Measurements from ENCODE around the gene ZCCHC3.

ZCCHC3 gene

DNA sequence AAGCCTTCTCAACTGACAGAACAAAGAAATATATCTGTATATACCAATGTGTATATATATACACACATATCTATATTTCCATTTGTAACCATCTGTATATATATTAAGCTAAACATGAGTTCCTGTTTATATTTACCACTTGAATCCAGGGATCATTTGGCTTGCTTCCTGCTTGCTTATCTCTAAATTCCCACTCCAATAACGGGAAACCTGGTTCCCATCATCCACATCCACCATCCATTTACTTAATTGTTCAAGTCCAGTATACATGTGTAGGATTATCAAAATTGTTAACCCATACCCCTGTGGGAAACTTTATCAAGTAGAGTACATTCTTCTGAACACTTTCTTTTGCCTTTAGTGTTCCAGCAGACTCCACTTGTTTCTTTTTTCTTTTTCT, 15.5 kb downstream of the ZCCHC3 start:
- no peak for DNase-seq

DNA sequence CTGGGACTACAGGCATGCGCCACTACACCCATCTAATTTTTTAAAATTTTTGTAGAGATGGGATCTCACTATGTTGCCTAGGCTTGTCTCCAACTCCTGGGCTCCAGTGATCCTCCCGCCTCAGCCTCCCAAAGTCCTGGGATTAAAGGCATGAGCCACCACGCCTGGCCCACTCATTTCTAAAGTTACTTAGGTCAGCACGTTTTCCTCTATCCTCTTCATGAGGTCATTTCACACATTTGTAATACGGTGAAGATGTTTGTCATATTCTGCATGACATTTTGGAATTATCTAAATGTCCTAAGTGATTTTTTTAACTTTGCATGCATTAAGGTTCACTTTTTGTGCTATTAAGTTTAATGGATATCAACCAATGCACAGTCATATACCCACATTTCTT, 16.0 kb downstream of the ZCCHC3 start:
- TF ChIP-seq GATA1 (IDR thresholded peaks at IDR 0.05; ENCODE audit: low read depth, low read length) = no peak
- DNase-seq = no peak

More for the DNA sequence above, 15.5 kb downstream of the ZCCHC3 start:
- TF ChIP-seq POLR2A (IDR thresholded peaks at IDR 0.05; ENCODE audit: low read length) (no peak), GATA1 (IDR thresholded peaks at IDR 0.05; ENCODE audit: low read depth, low read length) (no peak)

GRCh38 chr20:313948-314347, 16.6 kb downstream of the ZCCHC3 start:
- DNase-seq = no peak
- TF ChIP-seq POLR2A (IDR thresholded peaks at IDR 0.05; ENCODE audit: low read length) (no peak), GATA1 (IDR thresholded peaks at IDR 0.05; ENCODE audit: low read depth, low read length) (no peak)

DNA sequence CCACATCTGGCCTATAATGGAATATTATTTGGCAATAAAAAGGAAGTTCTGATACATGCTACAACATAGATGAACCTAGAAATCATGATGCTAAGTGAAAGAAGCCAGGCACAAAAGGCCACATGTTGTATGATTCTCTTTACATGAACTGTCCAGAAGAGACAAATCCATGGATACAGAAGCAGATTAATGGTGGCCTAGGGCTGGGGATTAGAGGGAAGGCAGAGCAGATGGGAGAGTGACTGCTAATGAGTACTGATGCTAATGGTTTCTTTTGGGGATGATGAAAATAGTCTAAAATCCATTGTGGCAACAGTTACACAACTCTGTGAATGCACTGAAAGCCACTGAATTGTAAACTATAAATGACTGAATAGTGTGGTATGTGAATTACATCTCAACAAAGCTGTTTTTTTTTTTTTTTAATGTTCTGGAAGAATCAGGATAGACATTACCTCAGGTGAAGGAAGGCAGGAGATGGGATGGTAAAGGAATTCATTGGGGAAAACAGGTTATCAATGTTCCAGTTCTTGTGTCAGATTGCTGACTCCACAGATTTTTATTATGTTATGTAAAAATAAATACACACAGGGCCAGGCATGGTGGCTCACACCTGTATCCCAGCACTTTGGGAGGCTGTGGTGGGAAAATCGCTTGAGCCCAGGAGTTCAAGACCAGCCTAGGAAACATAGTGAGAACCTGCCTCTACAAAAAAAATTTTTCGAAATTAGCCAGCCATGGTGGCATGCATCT, 19.1 kb downstream of the ZCCHC3 start:
- TF ChIP-seq POLR2A (IDR thresholded peaks at IDR 0.05; ENCODE audit: low read length) = no peak
- no peak for TF ChIP-seq GATA1 (IDR thresholded peaks at IDR 0.05; ENCODE audit: low read depth, low read length)
- no peak for DNase-seq

DNA sequence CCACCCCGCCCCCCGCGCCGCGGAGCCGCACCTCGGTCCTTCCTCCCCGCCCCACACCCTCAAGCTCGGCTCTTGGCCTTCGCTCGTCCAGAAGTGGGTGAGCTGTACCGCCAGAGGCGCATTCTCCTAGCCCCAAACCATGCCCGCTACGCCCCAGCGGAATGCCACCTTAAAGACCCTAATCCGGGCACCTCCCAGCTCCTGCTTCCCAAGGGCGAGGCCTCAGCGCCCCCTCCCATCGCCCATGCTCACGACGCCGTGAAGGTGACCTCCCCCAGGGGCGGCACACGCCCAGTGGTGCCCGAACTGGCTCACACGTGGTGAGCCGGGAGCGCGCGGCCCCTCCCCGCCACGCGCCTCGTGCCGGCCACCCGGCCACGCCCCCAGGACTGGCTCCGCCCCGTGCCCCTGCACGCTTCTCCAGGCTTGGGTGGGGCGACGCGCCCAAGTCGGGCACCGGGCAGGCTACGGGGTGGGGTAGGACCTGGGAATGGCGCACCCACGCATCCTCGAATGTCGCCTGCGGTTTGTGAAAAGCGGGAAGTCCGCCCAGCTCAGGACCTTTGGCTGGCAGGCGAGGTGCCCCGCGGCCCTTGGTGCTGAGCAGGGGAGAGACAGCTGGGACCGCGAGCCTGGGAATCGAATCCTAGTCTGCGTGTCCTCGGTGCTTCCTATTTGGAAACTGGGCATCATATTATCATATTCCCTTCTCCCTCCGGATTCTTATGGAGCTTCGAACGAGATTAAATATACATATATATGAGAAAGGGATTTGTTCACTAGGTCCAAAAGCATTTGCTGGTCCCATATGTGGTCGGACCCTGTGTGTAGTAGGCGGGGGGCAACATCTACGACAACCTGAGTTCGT, 27.0 kb downstream of the ZCCHC3 start:
- no peak for TF ChIP-seq GATA1 (IDR thresholded peaks at IDR 0.05; ENCODE audit: low read depth, low read length)
- TF ChIP-seq POLR2A (IDR thresholded peaks at IDR 0.05; ENCODE audit: low read length) = peak; percentile 60
- DNase-seq = peak; percentile 90 to 92

DNA sequence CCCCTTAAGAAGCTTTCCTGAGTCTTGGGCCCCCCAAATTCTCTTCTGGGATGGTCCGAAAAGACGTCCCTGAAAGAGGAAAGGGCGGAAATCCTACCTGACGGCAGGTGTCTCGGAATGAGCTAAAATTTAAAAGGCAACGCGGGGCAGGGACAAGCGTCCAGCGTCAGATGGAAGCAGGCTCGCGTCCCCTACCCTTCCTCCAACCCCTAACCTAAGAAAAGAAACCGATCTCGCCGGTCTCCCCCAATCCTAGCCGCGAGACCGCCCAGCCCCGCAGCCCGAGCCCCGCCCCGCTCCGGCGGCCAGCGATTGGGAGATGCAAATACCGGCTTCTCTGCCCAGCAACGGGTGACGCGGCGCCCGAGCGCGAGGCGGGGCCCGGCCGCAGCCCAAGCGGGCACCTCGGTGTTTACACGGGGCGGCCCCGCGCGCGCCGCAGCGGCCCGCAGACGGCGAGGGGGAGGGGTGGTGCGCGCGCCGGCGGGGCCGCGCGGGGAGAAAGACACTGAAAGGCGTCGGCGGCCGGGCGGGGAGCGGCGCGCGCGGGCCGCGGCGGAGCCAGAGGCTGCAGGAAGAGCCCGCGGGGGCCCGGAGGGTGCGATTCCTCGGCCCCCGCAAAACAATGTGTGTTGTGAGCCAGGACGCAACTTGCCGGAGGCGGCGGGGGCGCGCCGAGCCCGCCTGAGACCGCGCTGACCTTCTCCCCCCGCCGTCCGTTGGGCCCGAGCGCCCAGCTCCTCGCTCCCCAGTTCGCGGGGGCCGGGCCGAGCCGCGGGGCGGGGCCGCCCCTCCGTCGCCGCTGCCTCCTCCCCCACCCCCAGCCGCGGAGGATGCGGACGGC, 27.9 kb downstream of the ZCCHC3 start, which contains the start of gene SOX12:
SOX12 (plus strand) TSS at position 508 of the 844 bp plus-strand sequence. CDS start 373 bp downstream, outside the sequence.
- TF ChIP-seq POLR2A (IDR thresholded peaks at IDR 0.05; ENCODE audit: low read length) (peak; percentile 39), GATA1 (IDR thresholded peaks at IDR 0.05; ENCODE audit: low read depth, low read length) (no peak)
- peak; percentile 95 to 97 for DNase-seq

- TF ChIP-seq POLR2A (IDR thresholded peaks at IDR 0.05; ENCODE audit: low read length) = no peak
- TF ChIP-seq GATA1 (IDR thresholded peaks at IDR 0.05; ENCODE audit: low read depth, low read length) = no peak
- peak; percentile 71 to 73 for DNase-seq
Observed at GRCh38 chr20:325889-326644, 28.7 kb downstream of the ZCCHC3 start.

DNA sequence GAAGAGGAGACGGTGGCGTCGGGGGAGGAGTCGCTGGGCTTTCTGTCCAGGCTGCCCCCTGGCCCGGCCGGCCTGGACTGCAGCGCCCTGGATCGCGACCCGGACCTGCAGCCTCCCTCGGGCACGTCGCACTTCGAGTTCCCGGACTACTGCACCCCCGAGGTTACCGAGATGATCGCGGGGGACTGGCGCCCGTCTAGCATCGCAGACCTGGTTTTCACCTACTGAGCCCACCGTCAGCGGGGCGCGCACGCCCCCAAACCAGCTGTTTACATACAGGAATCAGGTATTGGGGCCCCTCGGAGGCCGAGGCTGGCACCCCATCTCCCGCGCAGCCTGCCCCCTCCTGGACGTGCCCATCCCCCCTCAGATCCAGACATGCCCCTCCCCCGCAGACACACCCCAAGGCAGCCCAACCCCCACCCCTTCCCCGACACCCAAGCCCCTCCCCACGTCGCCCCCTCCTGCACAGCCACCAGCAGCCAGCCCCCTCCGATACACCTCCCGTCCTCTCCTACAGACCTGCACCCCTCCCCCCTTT, 29.3 kb downstream of the ZCCHC3 start:
- TF ChIP-seq GATA1 (IDR thresholded peaks at IDR 0.05; ENCODE audit: low read depth, low read length) (no peak), POLR2A (IDR thresholded peaks at IDR 0.05; ENCODE audit: low read length) (peak; percentile 28)
- DNase-seq = peak; percentile 64 to 69

- DNase-seq = peak; percentile 81 to 88
- TF ChIP-seq POLR2A (IDR thresholded peaks at IDR 0.05; ENCODE audit: low read length) = peak; percentile 2
- no peak for TF ChIP-seq GATA1 (IDR thresholded peaks at IDR 0.05; ENCODE audit: low read depth, low read length)
Observed at GRCh38 chr20:327186-328026, 30.0 kb downstream of the ZCCHC3 start.

- no peak for TF ChIP-seq GATA1 (IDR thresholded peaks at IDR 0.05; ENCODE audit: low read depth, low read length)
- TF ChIP-seq POLR2A (IDR thresholded peaks at IDR 0.05; ENCODE audit: low read length) = no peak
- DNase-seq = no peak
Observed at GRCh38 chr20:328027-328974, 30.9 kb downstream of the ZCCHC3 start.

Measured in erythroblast (primary cell).